Measurements from ENCODE around the gene CCDC33.
A peak's percentile ranks its signal among the peaks of the same experiment; 100 is the strongest.

Gene CCDC33

GRCh38 chr15:74212494-74212893 lies 23.6 kb upstream of the CCDC33 start:
- ChIA-PET CTCF (interaction anchor here (0.7 to 2.5 kb wide), 4 partner anchors 10 to 703 kb away, joined by 3 to 9 read pairs (median 4); partner anchors contain the start of gene STRA6), POLR2A (no interaction called here)
- Histone ChIP-seq H3K9me3 (ENCODE audit: control insufficient read depth, insufficient read depth, low read depth, low read length) (no peaks in the 10 kb centered on the region), H3K4me1 (ENCODE audit: control insufficient read depth, insufficient read depth, low read length) (peaks cover 24% of the 10 kb centered on the region), H3K27ac (ENCODE audit: extremely low read depth, low read depth, low read length) (no peak overlapping the region), H3K36me3 (ENCODE audit: control insufficient read depth in 2 of 2, insufficient read depth in 1 of 2, low read length in 2 of 2) (no peaks in the 10 kb centered on the region), H3K4me3 (ENCODE audit: low read depth, low read length) (no peak overlapping the region)
- peak; percentile 82 for TF ChIP-seq PRDM1 (tag by site-specific recombination; IDR thresholded peaks at IDR 0.05)
- no peak for TF ChIP-seq BCL11B (tag by site-specific recombination; IDR thresholded peaks at IDR 0.05; ENCODE audit: low read depth)

- TF ChIP-seq MEIS1 (CRISPR knock-in tag; IDR thresholded peaks at IDR 0.05; ENCODE audit: borderline replicate concordance), result no peak
- TF ChIP-seq ZNF514 (tag by site-specific recombination; IDR thresholded peaks at IDR 0.05), result no peak
- TF ChIP-seq ZSCAN4 (tag by site-specific recombination; IDR thresholded peaks at IDR 0.05), result no peak
- no peak for TF ChIP-seq ZSCAN16 (tag by site-specific recombination; IDR thresholded peaks at IDR 0.05)
- no peak for TF ChIP-seq ZNF280C (tag by site-specific recombination; IDR thresholded peaks at IDR 0.05)
- TF ChIP-seq INSM2 (tag by site-specific recombination; IDR thresholded peaks at IDR 0.05), result no peak
- TF ChIP-seq EGR2 (tag by site-specific recombination; IDR thresholded peaks at IDR 0.05; ENCODE audit: low read depth), result peak; percentile 93
- TF ChIP-seq OSR2 (tag by site-specific recombination; IDR thresholded peaks at IDR 0.05), result no peak
- no peak for TF ChIP-seq ZNF169 (tag by site-specific recombination; IDR thresholded peaks at IDR 0.05)
- TF ChIP-seq ZNF692 (tag by site-specific recombination; IDR thresholded peaks at IDR 0.05), result no peak
- no peak for TF ChIP-seq ZNF629 (tag by site-specific recombination; IDR thresholded peaks at IDR 0.05)
- TF ChIP-seq ZBTB20 (tag by site-specific recombination; IDR thresholded peaks at IDR 0.05), result no peak
- TF ChIP-seq ZNF48 (tag by site-specific recombination; IDR thresholded peaks at IDR 0.05), result no peak
- TF ChIP-seq ZNF510 (tag by site-specific recombination; IDR thresholded peaks at IDR 0.05; ENCODE audit: insufficient replicate concordance), result no peak
- no peak for TF ChIP-seq ZNF416 (tag by site-specific recombination; IDR thresholded peaks at IDR 0.05)
- no peak for TF ChIP-seq ZNF16 (tag by site-specific recombination; IDR thresholded peaks at IDR 0.05; ENCODE audit: low read depth)
- no peak for TF ChIP-seq CTCF (tag by site-specific recombination; IDR thresholded peaks at IDR 0.05)
- no peak for TF ChIP-seq ZNF391 (tag by site-specific recombination; IDR thresholded peaks at IDR 0.05; ENCODE audit: borderline replicate concordance, low read depth)
- TF ChIP-seq ZNF223 (tag by site-specific recombination; IDR thresholded peaks at IDR 0.05), result no peak
- 0 out of 2 replicates have a peak, but pooled peaks have one; percentile 28 for TF ChIP-seq ZNF341 (tag by site-specific recombination; IDR thresholded peaks at IDR 0.05; ENCODE audit: low read depth)
- no peak for TF ChIP-seq ZNF133 (tag by site-specific recombination; IDR thresholded peaks at IDR 0.05)
- TF ChIP-seq ZBTB17 (tag by site-specific recombination; IDR thresholded peaks at IDR 0.05), result no peak
- TF ChIP-seq PATZ1 (tag by site-specific recombination; IDR thresholded peaks at IDR 0.05), result peak; percentile 20; the same call in 1 of the 2 replicates
- peak; percentile 95 for TF ChIP-seq ZFHX2 (tag by site-specific recombination; conservative IDR thresholded peaks at IDR 0.05)
- no peaks in the 10 kb centered on the region for H3K9me3 ChIP-seq (ENCODE audit: control insufficient read depth, insufficient read depth, low read depth, low read length)
- no peaks in the 10 kb centered on the region for H3K36me3 ChIP-seq (ENCODE audit: control insufficient read depth in 2 of 2, insufficient read depth in 1 of 2, low read length in 2 of 2)
- no peak overlapping the region for H3K27ac ChIP-seq (ENCODE audit: extremely low read depth, low read depth, low read length)
- no peak overlapping the region for H3K4me3 ChIP-seq (ENCODE audit: low read depth, low read length)
- H3K4me1 ChIP-seq (ENCODE audit: control insufficient read depth, insufficient read depth, low read length), result peaks cover 20% of the 10 kb centered on the region
- ChIA-PET CTCF (no interaction called here), POLR2A (no interaction called here)
Observed at GRCh38 chr15:74213858-74214284, 22.3 kb upstream of the CCDC33 start.
